Bone marrow (tissue), 2 donors: ENCODE results near the gene AFAP1.

Source experiments
- DNase-seq, 2 donors: peaks; one replicate each; lab custom pipeline; 2025; lab: John Stamatoyannopoulos, UW

Gene AFAP1

DNA sequence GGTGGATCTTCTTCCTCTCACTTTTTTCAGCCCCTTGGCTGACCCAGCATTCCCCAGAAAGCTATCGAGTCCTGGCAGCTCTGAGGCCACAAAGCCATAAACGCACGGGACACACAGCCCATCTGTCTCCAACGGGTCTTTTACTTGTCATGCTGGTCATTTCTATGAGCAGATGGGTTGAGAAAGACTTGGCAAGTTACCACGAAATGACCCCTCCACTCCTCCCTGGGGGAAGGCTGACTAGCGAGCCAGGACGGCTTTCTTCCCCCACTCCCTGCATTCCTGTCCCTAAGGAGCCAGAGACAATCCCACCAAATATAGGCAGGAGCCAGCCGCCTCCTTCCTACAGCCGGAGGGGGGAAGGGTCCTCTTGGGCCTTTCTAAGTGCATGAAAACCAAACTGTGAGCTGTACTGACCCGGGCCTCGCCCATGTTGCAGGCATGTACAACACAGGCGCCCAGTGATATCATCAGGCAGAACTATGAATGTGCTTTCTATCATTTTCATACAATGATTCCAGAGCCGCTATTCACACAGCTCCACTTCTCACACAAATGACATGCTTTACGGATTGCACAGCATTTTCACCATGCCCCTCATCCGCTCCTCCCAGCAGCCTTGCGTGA, 28.6 kb downstream of the AFAP1 start:
- DNase-seq: no peak

DNA sequence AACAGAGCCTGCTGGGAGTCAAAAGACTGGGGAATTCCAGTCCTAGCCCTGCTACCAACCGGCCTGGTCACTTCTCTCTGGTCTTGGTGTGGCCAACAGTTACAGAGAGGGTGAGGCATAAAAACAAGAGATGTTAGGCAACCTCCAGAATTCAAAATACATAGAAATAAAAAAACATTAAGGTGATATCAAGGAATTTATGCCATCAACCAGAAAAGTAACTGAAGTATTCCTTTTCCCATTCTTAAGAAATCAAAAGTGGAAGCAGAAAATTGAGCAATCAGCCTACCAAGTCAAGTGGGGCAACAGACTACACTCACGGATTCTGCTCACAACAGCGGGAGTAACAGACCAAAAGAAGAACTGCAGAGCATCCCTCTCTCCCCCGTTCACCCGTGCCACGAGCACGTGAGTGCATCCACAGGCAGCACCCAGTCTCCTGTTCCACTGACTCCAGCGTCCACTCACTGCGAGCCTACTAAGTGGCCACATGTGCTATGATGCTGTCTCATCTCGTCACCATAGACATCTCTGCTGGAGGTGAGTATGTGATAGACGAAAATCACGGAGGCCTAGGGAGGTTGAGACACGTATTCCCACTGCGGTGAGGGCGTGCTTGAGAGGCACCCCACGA, 29.3 kb downstream of the AFAP1 start:
- DNase-seq: no peak

DNA sequence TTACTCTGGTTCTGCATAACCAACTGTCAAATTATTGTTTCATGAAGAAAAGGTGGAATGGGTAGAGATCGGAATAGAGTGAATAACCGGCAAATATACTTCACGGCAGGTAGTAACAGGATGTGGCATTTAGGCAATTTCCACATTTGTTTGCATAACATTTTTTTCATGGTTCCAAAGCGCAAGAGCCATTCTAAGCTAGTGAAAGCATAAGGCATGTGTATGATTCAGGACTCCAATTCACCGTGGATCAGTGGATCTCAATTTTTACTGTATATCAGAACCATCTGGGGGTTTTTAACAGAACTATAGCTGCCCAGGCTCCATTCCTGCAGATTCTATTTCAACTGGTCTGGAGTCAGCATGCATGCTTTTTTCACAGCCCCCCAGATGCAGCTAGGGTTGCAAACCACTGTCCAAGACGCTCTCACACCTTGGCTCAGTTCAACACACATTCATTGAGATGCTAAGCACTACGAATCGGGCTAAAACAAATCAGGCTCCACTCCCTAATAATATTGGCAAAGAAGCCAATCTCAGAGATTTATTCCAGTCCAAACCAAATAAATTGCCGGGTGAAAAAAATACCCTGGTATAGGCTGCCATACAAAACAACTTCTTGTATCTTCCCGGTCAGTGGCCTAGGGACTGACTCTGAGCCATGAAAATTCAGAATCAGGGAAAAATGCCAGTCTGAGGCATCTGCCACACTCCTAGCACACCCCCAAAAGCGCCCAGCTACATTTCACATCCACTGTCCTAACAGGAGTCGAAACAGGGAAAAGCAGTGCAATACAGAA, 30.0 kb downstream of the AFAP1 start:
- DNase-seq: no peak

DNA sequence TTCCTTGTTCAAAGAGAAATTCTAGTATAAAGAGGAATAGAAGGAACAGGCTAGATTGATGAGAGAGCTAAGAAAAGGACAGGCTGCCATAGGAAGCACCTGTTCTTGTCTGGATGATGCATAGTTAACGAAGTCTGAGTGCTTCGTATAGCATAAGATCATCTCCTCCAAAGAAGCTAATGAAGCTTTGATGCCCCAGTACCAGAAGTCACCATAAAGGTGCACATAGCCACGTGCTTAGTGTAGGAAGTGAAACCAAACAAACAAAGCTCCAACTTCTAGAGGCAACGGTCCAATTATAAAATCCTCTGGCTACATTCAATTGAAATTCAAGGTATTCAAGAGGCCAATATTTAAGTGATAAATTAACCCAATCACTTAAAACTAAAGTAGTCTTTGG, 31.0 kb downstream of the AFAP1 start:
- DNase-seq: no peak

DNA sequence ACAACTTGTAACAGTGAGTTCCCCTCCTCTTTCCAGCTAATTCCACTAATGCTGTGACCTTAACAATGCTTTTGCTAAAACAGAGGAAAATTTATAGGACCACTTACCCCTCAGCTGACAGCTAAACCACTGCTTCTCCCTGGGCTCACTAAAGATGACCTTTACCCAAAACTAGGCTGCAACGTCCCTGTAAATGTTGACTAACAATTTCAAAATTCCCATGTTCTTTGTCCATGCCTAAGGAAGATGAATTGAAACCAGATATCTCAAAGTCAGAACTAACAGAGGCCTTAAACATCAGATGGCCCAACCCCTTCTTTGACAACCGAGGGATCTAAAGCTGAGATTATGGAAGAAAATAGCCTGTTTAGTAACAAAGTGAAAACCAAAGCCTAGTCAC, 32.5 kb downstream of the AFAP1 start:
- DNase-seq: no peak

DNA sequence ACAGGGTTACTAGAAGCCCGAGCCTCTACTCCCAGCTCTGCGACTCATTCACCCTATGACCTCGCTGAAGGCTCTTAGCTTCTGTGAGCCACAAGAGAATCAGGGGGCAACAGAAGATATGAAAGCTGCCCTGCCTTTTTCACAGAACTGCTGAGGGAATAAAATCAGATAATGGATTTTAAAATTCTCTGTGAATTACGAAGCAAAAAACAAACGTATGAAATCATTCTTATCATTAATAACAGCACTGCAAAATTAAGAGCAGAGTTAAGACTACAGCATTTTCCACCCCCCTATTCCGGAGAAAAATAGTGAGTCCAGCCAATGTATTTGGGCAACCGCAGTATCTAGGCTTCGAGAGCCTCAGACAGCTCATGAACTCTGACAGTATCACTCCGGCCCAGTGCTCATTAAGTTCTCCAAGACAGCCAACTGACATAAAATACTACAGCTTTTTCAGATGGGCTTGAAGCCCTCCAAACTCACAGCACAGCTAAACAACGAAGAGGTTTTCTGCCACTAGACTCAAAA, 33.4 kb downstream of the AFAP1 start:
- DNase-seq: no peak

DNA sequence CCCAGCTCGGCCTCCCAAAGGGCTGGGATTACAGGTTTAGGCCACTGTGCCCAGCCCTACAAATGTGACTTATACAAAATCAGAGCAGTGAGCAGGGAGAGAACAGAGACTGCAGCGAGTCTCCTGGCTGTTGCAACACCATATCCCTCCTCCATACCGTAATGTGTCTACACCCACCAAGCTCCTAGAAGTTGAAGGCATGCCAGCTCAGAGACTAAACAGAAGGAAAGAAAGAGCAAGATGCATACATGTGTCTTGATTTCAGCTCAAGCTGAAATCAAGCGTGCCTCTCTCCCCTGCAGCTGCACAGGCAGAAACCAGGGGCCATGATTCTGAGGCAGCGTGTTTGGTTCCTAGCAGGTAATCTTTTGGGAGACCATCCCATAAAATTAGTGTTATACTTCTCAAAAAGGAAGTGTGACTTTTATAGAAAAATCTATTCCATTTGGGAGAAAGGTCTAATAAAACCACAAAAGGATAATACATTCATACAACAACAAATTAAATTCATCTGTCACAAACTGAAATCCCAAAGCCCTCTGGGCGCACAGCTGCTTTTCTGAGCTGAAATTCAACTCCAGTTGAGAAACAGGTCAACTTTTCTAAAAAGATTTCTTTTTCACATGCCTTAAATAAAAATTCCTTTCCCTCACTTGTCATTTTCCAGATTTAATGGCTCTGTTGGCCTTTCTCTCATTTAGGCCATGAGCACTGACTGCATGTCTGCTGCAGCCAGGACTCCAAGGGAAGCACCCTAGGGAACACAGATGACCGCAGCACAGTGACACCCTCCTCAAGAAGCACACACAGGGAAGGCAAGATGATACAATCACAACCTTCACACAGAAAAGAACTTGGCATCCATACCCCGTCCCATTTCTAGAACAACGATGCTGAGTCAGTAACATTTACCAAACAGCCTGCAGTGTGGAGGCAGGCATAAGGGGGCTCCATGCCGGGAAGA, 34.4 kb downstream of the AFAP1 start:
- no peak for DNase-seq

DNA sequence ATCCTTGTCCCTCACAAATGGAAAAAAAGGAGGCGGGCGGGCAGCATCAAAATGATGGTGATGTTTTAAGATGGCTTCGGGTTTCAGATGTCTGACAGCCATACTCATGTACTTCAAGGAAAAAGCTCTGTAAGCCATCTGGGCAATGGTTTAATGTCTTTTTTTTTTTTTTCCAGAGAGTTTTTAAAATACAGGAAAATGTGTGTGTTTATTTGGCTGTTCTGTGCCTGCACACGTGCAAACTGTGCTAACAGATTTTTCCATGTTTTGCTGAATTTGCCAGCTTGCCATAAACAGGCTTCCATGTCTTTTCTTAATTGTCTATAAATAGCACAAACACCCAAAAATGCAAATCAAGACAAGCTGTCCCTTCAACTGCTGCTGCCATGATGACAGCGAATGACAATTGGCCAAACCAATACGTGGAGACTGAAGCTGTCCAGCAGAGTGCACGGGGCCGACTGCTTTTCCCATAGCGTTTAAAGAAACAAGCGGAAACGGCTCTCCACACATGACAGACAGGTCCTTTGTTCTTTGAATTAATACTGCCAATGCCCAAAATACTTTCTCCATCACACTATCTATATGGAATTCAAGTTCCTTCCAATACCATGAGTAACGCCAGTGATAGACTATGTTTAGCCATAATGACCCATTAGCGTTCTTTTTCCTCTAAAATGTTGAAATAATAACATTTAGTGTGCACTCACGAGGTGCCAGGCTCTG, 35.7 kb downstream of the AFAP1 start:
- DNase-seq: no peak

DNA sequence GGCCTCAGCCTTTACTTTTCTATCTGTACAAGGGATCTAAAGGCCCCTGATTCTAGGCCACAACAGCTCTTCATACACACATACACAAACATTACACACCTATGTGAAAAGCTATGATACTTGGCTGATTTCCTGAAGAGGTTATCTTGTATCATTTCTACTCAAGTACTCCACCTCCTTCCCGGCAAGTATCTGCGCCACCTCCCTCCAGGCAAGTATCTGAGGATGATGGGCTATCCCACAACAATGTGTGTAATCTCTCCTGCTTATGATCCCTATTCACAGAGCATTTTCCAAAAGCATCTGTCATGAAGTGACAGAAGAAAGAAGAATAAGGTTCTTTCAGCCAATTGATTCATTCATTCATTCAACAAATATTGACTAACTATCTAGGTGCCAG, 36.8 kb downstream of the AFAP1 start:
- no peak for DNase-seq

DNA sequence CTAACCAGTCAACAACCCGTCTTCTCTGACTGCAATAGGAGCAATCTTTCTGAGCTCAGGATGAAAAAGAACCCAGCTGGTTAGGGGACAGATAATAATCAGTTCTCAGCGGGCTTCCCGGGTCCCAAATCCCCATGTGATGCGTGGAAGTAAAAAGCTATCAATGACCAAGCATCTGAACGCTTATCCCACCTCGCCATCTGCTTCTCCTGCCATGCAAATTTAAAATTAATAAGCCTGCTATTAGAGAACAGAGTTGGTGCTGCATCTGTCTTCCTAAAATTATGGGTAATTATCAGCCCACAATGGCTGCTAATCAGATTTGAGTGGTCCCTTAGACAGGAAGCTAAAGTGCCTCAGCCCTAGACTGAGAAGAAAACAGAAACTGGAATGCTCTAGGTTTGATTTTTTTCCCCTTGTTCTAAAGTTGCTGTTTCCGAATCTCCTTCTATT, 37.5 kb downstream of the AFAP1 start:
- DNase-seq: no peak

DNA sequence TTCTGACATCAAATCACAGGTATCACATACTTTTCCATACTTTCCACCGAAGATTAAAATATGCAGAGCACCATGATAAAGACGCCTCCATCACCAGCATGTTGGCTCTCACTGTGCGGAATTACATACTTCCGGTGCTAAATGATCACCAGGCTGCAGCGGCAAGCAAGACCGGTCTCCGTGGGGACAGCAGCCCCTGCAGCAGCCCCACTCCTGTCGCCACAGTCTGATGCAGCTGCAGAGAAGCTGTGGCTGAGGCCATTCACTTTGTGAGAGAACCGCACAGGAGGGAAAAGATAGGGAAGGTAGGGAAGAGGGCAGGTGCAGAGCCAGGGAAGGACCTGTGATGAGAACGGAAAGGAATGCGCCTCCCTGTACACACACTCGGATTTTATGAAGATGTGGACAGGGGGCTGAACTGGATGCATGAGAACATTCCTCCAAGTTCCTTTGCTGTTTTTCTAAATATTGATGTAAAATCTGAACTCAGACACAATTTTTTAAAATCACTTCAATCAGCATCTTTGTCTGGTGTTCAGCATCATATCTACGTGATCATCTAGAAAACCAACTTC, 38.3 kb downstream of the AFAP1 start:
- DNase-seq: no peak

DNA sequence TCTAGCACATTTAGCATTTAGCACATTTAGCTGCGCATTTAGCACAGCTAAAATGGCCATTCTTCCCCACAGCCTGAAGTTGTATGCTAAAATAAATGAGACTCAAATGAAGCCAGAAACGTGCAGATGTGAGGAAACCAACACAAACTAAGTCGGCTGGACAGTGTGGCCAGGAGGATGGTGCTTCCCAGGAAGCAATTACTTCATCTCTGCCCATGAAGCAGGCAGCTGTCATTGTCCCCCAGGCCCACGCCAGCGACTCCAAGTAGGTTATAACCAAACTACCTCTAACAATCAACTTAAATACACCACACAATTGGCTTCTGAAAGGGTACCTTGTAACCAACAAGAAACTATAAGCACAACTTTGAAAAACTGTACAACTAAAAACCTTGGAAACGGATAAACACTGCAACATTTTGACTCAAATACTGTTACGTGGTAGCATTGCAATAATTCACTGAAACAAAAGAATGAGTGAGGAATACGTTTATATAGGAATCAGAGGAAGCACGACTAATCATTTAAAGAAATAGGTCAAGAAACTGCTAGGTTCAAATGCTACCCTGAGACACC, 39.2 kb downstream of the AFAP1 start:
- no peak for DNase-seq

DNA sequence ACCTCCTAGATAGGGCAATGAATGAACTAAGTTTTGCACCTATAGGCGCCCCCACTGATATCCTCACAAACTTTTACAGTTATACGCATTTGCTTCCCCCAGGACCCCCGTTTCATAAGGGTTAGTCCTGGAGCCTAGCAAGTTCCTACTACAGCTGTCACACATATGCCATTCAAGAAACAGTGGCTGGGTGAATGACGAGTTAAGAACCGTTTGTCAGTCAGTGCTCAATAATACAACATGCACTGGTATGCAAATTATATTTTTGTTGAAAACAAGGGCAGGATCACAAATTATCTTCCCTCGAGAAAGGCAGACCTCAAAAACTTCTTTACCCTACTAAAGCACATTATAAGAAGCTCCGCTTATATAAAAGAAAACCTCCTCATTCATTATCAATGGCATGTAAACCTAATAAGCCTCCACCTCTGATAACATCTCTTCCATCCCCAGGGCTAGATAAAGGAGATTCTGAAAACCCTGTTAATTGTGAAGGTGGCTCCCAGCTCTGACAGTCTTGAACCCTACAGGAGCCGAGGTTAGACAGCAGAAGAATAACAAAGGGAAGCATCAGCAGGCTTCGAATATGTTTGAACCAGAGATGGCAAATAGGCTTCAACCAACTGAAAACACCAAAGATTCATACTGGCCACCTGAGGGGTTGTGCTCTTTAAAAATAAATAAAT, 40.3 kb downstream of the AFAP1 start:
- DNase-seq: no peak

DNA sequence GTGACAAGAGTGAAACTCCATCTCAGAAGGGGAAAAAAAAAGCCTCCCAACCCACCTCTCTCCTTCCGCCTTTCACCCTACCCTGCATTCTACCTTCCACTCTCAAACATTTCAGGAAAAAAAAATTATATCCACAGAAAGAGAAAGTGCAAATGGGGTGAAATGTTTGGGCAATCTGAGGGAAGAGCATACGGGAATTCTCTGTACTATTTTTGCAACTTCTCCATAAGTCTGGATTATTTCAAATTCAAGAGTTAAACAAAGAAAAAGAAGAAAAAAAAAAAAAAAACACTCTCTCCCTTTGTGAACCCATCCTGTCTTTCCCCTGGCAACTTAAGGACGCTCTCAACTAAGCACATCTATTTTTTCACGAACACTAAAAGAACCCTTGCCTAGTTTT, 41.3 kb downstream of the AFAP1 start:
- DNase-seq: no peak

DNA sequence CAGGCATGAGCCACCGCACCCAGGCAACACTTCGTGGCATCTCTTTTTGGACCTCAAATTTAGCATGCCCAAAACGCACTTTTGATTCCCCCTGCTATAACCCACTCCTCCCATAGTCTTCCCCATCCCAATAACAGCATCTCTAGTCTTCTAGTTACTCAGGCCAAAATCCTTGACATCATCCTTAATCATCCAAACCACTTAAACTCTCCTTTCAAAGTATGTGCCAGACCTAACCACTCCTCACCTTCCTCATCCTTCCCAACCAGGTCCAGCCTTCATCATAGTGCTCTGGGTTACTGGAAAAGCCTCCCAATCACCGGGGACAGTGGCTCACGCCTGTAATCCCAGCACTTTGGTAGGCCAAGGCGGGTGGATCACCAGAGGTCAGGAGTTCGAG, 41.9 kb downstream of the AFAP1 start:
- DNase-seq: no peak

DNA sequence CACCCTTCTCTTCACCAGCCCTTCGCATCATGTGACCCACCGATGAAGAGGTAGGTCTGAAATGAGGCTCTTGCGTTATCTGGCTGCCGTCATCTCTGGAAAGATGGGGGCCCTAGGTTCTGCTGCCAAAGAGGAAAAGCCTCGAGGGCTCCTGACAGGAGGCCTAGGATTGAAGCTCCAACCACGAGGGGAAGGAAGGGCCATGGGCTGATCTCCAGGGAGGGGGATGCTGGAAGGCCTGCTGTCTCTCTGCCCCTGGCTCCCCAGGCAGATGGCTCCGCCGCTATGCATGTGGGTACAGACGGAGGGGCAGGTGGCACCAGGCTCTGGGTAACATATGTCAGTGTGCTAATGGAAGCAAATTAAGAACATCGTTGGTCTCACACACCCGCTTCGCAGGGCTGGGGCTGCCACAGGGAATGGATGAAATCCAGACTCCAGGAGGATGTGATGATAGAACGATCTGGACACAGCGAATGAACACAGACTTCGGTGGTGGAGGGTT, 44.9 kb downstream of the AFAP1 start:
- DNase-seq: no peak

DNA sequence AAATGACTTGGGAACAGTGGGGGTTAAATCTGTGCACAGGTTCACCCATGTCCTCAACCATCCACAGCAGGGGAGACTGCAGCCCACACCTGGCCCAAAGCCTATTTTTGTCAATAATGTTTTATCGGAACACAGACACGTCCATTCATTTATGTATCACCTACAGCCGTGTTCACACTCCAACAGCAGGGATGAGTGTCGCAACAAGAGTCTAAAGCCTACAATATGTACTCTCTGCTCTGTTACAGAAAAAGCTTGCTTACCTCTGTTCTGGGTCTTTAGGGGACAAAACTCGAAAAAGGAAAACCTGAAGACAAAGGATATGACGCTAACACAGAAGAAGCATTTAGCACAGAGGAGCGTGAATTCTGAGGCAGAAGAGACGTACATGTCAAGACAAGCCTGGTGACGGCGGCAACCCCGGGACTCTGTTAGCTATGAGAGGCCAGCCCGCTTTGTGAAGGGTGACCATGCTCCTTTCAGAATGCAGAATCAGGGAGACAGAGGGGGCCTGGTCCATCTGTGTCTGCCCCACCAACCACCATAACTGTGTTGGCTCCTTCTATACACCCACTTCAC, 45.5 kb downstream of the AFAP1 start:
- DNase-seq: no peak

DNA sequence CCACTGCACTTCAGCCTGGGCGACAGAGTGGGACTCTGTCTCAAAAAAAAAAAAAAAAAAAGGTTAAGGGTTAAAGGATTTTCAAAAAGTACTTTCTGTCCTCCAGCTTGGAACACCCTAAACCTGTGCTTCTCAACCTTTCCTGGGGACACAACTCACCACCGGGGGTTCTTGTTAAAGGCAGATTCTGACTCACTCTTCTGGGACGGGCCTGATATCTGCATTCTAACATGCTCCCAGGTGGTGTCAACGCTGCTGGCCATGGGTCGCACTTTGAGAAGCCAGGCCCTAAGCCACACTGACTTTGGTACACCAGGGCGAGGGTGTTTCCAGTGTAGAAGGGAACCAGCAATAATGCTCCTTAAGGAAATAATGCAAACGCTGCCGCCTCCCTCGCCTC, 46.1 kb downstream of the AFAP1 start:
- no peak for DNase-seq
